ENCODE data around the gene ATOX1.

DNA sequence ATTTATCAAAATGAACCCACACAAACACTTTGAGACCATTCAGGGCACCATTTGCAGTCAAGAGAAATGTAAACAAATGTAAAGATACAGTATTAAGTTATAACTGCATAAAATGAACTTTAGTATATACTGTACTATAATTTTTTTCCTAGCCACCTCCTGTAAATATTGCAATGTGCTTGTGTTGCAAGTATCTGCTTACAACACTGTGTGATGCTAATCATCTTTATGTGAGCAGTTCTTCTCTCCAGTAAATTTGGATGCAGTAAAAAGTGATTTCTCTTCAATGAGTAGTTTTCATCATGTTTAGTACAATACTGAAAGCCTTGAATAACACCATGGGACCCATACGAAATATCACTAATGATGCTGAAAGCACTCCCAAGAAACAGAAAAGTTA is 22.8 kb upstream of the ATOX1 start:
- TF ChIP-seq CTCF (IDR thresholded peaks at IDR 0.05), result no peak
- no peak for TF ChIP-seq POLR2A (IDR thresholded peaks at IDR 0.05)
